NCI-H524 treated with DMSO at 0.1 percent for 48 hours (cell line): ENCODE measurements around the gene PLXNC1.

ENCODE experiments used
- DNase-seq: peaks from one replicate; lab custom pipeline; 2025; lab: John Stamatoyannopoulos, UW

PLXNC1 gene

DNA sequence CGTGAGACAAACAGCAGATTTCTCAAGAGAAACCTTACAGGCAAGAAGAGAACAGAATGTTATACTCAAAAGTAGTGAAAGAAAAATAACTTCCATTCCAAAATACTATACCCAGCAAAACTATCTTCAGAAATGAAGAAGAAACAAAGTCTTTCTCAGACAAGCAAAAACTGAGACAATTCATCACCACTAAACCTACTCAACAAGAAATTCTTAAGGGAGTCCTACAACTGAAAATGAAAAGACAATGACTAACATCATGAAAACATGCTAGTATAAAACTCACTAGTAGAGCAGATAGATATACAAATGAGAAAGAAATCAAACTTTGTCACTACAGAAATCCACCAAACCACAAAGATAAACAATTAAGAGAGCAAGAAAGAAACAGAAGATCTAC is 204.8 kb downstream of the PLXNC1 start:
- DNase-seq: no peak
